ENCODE data around the gene ZNF470. TPM values are rescaled to one million over a fixed set of nuclear protein-coding genes. Genes with fewer than 3 reads are reported as not detected.

The ZNF470 gene
- polyA plus RNA-seq, 3 donors = 8.5 to 11.9 (median 10.9) TPM

Other genes with a start within 250 kb of the ZNF470 start
- gene ZNF582, start 173.9 kb upstream of the ZNF470 start, polyA plus RNA-seq (ENCODE audit: insufficient read length in 3 of 3) = 10 to 100 TPM; 10.9 to 14.2 (median 11.3) TPM
- gene ZNF583, start 163.1 kb upstream of the ZNF470 start, polyA plus RNA-seq (ENCODE audit: insufficient read length in 3 of 3) = 10 to 100 TPM in 1 of 3 donors, 1 to 10 TPM in 2; 9.5 to 11.2 (median 9.9) TPM
- 10 to 100 TPM; 18.7 to 23.4 (median 20.7) TPM for gene ZNF667, start 90.1 kb upstream of the ZNF470 start, polyA plus RNA-seq (ENCODE audit: insufficient read length in 3 of 3)
- 10 to 100 TPM; 20.1 to 32.6 (median 21.2) TPM for gene ZNF471, start 59.6 kb upstream of the ZNF470 start, polyA plus RNA-seq (ENCODE audit: insufficient read length in 3 of 3)
- gene ZFP28, start 28.5 kb upstream of the ZNF470 start, polyA plus RNA-seq (ENCODE audit: insufficient read length in 3 of 3) = 10 to 100 TPM; 13.6 to 16.8 (median 14.4) TPM
- 10 to 100 TPM in 1 of 3 donors, 1 to 10 TPM in 2; 8.4 to 10.5 (median 9.4) TPM for gene ZNF71, start 27.8 kb downstream of the ZNF470 start, polyA plus RNA-seq (ENCODE audit: insufficient read length in 3 of 3)
- 1 to 10 TPM; 1.3 to 2.1 (median 1.8) TPM for gene SMIM17, start 75.7 kb downstream of the ZNF470 start, polyA plus RNA-seq (ENCODE audit: insufficient read length in 3 of 3)
- 1 to 10 TPM; 3.5 to 4.7 (median 4.4) TPM for gene ZNF835, start 104.3 kb downstream of the ZNF470 start, polyA plus RNA-seq (ENCODE audit: insufficient read length in 3 of 3)